Hepatic stellate cell (primary cell): ENCODE data around the gene HGFAC.

Source experiments
- DNase-seq: peaks from one replicate; pipeline ENCODE4 v3.0.0; 2011; ENCODE audit warnings: low spot score

Gene HGFAC

DNA sequence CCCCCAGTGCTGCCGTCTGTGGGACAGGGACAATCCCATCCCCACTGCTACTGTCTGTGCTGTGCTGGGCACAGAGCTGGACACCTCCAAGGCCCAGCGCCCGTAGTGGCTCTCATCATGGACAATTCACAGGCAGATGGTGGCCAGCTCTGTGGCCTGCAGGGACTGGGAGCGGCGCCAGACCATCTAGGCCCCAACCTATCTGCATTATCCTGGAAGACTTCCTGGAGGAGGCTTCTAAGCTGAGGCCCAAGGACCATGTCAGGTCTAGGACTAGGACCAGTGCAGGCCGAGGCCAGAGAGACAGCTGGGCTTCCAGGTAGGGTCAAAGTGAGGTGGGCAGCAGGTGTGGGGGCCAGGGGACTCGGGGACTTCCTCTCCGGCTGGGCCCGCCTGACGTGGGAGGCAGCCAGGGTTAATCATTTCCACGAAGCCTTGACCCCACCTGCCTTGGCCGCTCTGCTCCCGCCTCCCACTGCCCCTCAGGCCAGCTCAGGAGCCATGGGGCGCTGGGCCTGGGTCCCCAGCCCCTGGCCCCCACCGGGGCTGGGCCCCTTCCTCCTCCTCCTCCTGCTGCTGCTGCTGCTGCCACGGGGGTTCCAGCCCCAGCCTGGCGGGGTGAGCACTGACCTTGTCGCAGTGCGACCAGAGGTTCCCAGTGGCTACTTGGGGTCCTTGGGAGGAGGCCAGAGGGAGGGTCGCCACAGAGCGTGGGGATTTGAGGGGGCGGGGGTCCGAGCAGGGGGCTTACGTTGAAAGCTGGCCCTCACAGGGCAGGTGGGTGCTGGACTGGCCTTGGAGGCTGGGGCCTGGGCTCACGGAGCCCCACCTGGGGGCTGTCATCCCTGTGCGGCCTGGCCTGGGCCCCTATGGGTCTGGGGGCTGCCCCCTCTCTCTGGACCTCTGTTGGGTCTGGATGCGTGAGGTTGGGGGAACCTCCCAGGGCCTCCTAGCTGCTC, at the start of gene HGFAC:
TSS of gene HGFAC (plus strand) at position 468 of the 959 bp plus-strand sequence. CDS start at position 502, 34 bp downstream.
- DNase-seq = no peak

GRCh38 chr4:3392321-3392720, 49.4 kb upstream of the HGFAC start:
- DNase-seq = no peak

- no peak for DNase-seq
These were observed 48.6 kb upstream of the HGFAC start for GRCh38 chr4:3393171-3393570.

GRCh38 chr4:3396600-3396999, 45.2 kb upstream of the HGFAC start:
- no peak for DNase-seq

DNA sequence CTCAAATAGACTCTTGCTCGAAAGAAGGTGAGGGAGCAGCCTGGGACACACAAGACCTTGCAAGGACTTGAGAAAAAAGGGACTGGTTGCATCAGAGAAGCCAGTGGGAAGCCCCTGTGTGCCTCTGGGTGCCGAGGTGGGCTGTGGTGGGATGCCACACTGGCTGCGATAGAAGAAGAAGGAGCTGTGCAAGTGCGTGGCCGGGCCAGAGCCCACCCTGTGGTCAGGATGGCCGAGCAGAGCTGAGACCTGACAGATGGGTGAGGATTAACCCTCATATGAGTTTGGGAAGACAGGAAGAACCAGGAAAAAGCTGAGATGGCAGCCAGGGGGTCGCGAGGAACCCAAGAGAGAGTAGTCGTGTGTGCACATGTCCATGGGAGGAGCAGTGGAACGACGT, 44.6 kb upstream of the HGFAC start:
- DNase-seq = no peak

DNA sequence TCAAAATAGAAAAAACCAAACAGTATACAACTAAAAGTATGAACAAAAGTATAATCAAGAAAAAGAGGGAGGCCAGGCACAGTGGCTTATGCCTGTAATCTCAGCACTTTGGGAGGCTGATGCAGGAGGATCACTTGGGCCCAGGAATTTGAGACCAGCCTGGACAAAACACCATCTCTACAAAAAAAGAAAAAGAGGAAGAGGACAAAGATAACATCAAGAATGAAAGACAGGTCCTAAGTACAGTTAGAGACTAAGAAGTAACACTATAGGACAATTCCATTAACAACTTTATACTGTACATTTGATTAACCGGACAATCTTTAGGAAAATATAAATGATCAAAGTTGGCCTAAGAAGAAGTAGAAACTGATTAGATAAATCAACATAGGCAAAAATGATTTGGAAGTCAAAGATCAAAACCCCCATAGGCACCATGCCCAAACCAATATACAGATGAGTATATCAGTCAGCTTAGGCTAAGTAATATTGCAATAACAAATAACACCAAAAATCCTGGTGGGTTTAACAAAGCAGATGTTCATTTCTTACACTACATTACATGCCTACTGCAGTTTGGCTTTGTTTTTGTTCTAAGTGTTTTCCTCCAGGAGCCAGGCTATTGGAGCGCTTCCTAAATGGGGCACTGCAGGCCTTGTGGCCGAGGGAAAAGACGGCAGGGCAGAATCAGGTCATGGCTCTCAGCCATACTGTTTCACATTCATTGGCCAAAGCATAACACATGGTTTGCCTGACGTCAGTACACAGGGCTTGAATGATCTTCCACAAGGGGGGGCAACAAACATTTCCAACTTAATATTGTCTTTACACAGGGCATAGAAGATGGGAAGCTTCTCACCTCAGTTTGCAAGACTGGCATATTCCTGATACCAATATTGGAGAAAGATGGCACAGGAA, 42.2 kb upstream of the HGFAC start:
- no peak for DNase-seq

DNA sequence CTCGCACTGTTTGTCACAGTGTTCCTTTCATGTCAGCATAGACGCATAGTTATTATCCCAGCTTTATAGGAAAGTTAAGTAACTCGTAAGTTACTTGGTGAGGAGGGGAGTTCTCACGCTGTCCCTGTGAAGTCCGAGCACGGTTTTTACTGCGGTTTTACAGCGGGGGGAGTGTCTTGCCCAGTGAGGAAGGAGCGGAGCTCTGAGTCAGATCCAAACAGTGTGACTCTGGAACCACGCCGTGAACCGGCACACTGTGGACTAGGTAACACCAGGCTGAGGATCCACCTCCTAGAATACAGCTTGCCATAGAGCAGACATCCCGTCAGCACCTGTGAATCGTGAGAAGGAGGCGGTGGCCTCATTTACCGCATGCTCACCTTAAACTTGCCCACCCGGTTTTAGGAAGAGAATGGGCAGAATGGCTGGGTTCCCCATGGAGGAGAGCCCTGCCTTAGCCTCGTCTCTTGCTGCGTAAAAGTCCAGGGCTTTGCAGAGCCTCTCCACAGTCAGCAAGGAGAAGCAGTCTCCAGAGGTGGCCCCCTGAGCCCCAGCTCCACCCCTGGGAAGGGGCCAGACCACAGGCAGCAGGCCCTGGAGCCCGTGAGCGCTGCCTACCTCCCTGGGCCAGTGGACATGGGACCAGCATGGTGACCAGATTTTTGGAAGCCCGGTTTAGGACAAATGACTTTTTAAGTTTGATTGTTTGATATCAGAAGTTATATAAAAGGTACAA, 40.2 kb upstream of the HGFAC start:
- no peak for DNase-seq

DNA sequence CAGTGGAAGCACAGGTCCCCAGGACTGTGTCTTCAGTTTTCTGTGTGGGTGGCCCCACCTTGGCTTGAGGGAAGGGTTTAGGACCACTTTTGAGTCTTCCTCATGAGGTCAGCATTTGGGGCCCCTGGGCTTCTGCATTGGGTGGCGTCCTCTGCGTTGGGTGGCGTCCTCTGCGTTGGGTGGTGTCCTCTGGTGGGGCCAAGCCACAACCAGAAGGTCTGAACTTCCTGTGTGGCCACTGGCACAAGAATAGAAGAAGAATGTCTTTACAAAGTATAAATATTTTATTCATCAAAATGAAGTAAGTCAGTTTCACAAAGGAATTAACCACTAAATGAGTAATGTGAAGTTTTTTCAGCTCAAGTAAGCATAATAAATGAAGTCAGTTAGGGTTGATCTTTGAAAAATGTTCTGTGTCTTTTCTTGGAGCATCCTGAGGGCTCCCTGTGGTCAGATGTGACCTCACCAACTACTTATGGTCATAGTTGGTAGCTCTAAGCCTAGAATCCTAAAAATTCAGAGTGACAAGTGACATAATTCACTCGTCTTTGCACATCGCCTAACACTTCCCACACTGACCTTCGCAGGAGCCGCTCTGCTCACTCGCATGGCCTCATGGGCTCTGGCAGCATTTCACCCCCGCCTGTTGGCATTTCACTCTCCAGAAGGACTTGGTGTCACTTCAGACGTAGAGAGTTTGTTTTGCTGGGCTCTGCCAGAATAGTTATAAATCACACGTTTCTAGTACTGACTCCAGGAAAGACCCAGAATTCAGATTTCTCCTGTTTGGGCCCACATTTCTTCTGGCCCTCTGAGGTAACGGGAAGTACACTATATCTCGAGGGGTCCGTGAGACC, 39.0 kb upstream of the HGFAC start:
- DNase-seq = peak; percentile 84

GRCh38 chr4:3403348-3403906, 38.3 kb upstream of the HGFAC start:
- no peak for DNase-seq

DNA sequence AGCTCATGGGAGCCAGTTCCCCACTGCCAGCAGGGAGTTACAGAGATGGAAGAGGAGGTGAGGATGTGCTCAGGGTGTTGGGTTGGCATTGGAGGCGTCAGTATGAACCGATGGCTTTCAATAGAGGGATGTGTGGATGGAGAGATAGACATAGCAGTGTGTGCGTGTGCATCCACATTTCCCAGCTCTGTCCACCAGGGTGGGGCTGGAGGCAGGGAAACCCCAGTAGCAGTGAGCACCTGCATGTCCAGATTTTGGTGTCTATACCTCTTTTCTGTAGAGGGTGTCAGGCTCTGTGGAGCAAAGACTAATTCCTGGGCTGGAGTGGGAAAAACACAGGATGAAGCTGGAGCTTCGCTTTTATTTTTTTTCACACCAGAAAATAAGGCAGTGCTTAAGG, 37.2 kb upstream of the HGFAC start:
- DNase-seq = no peak

GRCh38 chr4:3405176-3405575, 36.6 kb upstream of the HGFAC start:
- no peak for DNase-seq

GRCh38 chr4:3406021-3406420, 35.7 kb upstream of the HGFAC start:
- DNase-seq = no peak

GRCh38 chr4:3406431-3406830, 35.3 kb upstream of the HGFAC start:
- no peak for DNase-seq

DNA sequence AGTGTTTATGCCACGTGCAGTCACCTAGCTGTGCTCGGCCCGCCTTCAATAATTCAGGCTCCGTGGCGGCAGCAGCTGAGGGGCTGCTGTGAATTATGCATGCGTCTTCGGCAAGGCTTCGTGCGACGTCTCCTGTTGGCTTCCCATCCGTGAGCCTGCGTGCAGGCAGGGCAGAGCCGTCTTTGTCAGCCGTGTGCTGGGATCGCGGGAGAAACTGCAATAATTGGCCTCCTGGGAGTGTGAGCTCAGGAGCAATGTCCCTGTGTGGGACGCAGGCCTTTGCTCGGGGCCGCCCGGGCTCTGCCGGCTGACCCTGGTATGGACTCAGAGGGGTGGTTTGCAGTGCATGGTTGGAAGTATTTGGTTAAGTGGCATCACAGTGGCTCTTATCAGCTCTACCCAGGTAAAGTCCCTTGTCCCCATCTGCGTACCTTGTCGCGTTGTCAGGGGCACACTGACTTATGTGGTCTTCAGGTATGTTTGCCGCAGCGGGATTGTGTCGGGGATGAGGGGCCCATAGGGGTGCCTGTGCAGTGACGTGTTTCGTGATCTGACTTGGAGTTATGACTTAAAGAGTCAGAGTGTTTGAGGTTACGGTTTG, 34.5 kb upstream of the HGFAC start:
- DNase-seq = no peak

DNA sequence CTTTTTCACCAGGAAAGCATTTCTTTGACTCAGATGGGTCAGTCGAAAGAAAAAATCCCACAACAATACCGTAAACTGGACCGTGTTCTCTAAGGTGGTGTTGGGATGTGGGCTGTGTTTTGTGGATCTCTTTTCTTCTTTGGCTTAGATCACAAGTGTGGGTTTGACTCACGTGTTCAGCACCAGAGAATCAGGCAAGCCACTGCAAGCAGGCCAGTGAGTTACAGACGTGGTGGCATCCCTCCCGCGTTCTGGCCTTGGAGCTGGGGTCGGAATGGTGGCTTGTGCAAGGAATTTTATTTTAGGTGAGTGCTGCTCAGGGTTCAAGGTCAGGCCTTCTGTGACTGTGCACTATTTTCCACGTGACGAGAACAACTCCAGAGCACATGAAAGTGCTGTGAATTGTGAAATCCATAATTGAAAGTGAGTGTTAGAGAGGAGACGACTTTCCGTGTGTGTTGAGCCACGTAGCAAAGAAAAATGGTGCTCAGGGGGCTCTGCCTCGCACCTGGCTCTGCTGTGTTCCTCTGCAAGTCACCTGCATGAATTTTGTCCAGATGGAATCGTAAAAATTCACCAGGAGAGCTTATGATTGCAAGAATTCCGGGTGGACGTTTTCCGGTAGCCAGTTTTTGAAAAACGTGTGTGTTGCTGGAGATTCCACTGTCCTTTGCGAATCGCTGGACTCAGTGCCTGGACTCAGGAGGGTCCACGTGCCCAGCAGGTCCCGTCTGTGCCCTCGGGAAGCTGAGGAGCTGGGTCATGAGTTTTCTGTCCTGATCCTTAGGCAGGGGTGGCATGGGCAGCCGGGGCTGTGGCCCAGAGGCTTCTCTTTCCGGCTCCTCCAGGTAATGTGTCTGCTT, 33.6 kb upstream of the HGFAC start:
- DNase-seq = no peak

DNA sequence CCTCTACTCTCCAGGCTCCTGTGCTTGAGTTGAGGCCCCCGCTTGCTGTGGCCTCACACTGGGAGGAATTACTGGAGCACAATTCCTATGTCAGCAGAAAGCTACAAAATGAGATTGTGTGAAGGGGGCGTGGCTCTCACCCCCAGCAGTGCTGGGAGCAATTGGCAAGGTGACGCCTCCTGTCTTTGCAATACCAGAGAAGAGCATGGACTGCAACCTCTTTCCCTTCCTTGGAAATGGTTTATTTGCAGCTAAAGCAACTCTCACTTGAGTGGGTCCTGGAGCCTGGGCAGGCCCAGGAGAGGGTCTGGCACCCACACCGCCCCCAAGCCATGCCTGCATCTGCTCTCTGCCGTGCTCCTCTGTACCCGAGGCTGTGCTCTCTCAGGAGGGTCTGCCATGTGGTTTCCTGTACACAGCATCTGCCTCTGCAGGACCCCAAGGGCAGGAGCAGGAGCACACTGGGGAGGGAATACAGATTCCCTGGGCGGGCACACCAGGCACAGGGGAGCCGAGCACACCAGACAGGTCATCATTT, 32.9 kb upstream of the HGFAC start:
- no peak for DNase-seq

DNA sequence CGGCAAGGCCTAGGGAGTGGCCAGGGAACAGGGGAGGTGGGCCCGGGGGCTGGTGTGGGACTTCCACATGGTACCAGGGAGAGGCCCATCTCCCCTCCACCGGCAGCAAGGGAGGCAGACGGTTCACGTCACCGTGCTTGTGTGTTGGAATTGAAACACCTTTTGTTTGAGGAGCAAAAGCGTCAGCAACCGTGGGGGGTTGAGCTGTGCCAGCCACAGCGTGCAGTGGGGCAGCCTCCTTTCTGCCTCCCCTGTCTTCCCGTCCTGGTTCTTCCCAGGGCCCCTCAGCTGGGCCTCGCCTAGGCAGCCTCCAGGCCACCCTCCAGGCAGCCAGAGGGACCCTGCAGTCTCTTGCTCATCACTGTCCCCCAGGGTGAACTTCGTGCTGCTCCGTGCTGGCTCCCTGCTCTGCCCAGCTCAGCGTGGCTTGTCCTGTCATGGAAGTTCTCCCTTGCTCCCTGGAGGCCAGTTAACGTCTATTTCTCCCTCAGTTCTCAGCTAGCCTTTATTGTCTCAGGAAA, 32.1 kb upstream of the HGFAC start:
- DNase-seq = no peak

- DNase-seq = no peak
These were observed 31.2 kb upstream of the HGFAC start for GRCh38 chr4:3410401-3411135.
